PFSK-1 (cell line): ENCODE results near the gene SPNS3.

Experiments
- FOXP2 ChIP-seq: optimal IDR thresholded peaks from 2 replicates; pipeline ENCODE3; 2011; ENCODE audit warnings: borderline replicate concordance, control low read depth, inconsistent platforms; ENCODE audit not compliant: insufficient read depth; ENCODE audit errors: extremely low read length, extremely low read depth
- POLR2AphosphoS5 ChIP-seq: IDR thresholded peaks from 2 replicates; pipeline ENCODE4 v1.6.1; 2012; ENCODE audit warnings: low read depth, mild to moderate bottlenecking, control low read depth, low read length, moderate library complexity
- TAF1 ChIP-seq: IDR thresholded peaks from 2 replicates; pipeline ENCODE4 v1.6.1; 2012; ENCODE audit warnings: low read length, control low read depth, borderline replicate concordance; ENCODE audit not compliant: insufficient read depth

DNA sequence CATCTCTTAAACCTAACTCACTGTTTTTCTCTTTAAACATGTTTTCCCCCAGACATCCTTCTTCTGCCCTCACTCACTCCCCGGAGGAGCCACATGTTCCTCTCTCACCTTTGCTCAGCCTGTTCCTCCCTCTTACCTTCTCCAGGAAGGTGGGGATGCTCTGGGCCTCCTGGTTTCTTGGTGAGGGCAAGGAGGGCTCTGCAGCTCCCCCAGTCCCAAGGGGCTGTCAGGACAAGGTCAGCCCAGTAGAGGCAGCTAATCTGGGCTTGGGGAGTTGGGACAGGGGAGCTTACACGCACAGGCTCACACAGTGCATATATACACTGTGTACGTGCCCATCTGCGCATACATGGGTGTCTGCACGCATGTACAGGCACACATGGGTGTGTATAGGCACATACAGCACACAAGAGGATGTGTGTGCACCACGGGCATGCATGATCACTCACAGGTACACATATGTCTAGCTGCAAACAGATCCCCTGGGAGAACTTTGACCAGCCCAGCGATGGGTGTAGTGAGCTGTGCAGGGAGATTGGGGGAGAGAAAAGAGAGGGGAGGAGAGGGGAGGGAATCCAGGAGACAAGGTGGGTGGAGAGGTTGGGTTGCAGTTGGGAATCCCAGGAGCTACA, 28.6 kb upstream of the SPNS3 start:
- no peak for TF ChIP-seq FOXP2
- no peak for TF ChIP-seq POLR2AphosphoS5
- no peak for TF ChIP-seq TAF1
